Astrocyte (in vitro differentiated cells and primary cell): Measurements from ENCODE around the gene MYH7B. TPM values are rescaled to one million over a fixed set of nuclear protein-coding genes. Genes with fewer than 3 reads are reported as not detected.
A peak's percentile ranks its signal among the peaks of the same experiment; 100 is the strongest.

Source experiments
- DNase-seq: peaks from one replicate; pipeline ENCODE4 v3.0.0-alpha.2; 2010; ENCODE audit warnings: low read depth
- FAIRE-seq: peaks from 2 replicates; lab custom pipeline; 2011; peaks lifted over from hg19 to GRCh38; lab: Jason Lieb, UNC
- H2AFZ ChIP-seq: 2 replicates; pipeline ENCODE4 v1.6.0; 2012; ENCODE audit warnings: low read depth, low read length, inconsistent platforms
- H3K27ac ChIP-seq: 2 replicates; pipeline ENCODE4 v1.5.1; 2011; ENCODE audit warnings: low read depth, low read length, inconsistent platforms
- H3K27me3 ChIP-seq: 2 replicates; pipeline ENCODE4 v1.6.0; 2011; ENCODE audit warnings: low read length, inconsistent platforms; ENCODE audit not compliant: insufficient read depth
- H3K36me3 ChIP-seq: 2 replicates; pipeline ENCODE4 v1.5.1; 2011; ENCODE audit warnings: low read length, inconsistent platforms; ENCODE audit not compliant: insufficient read depth
- H3K4me1 ChIP-seq: 2 replicates; pipeline ENCODE4 v1.5.1; 2011; ENCODE audit warnings: low read length, inconsistent platforms; ENCODE audit not compliant: insufficient read depth
- H3K4me2 ChIP-seq: 2 replicates; pipeline ENCODE4 v1.6.0; 2012; ENCODE audit warnings: low read length, inconsistent platforms
- H3K4me3 ChIP-seq: 2 replicates; pipeline ENCODE4 v1.5.1; 2011; ENCODE audit warnings: low read depth, mild to moderate bottlenecking, low read length, inconsistent platforms; ENCODE audit not compliant: insufficient read depth
- H3K79me2 ChIP-seq: 2 replicates; pipeline ENCODE4 v1.6.0; 2012; ENCODE audit warnings: mild to moderate bottlenecking, low read length, inconsistent platforms; ENCODE audit not compliant: insufficient read depth
- H3K9ac ChIP-seq: 2 replicates; pipeline ENCODE4 v1.6.0; 2012; ENCODE audit warnings: mild to moderate bottlenecking, low read length, inconsistent platforms
- H3K9me3 ChIP-seq: 2 replicates; pipeline ENCODE4 v1.5.1; 2012; ENCODE audit warnings: low read depth, mild to moderate bottlenecking, low read length, inconsistent platforms; ENCODE audit not compliant: insufficient read depth
- H4K20me1 ChIP-seq: 2 replicates; pipeline ENCODE4 v1.6.0; 2012; ENCODE audit warnings: low read length, inconsistent platforms; ENCODE audit not compliant: insufficient read depth
- H3K27ac Mint-ChIP-seq: one replicate; pipeline ENCODE4 v1.8.0; 2021; ENCODE audit warnings: mild to moderate bottlenecking, mixed read lengths; ENCODE audit not compliant: unreplicated experiment
- H3K27me3 Mint-ChIP-seq: one replicate; pipeline ENCODE4 v1.8.0; 2021; ENCODE audit warnings: low read depth, mixed read lengths; ENCODE audit not compliant: unreplicated experiment
- H3K36me3 Mint-ChIP-seq: one replicate; pipeline ENCODE4 v1.8.0; 2021; ENCODE audit warnings: low read depth, mixed read lengths; ENCODE audit not compliant: unreplicated experiment
- H3K4me1 Mint-ChIP-seq: one replicate; pipeline ENCODE4 v1.8.0; 2021; ENCODE audit warnings: low read depth, mixed read lengths; ENCODE audit not compliant: unreplicated experiment
- H3K4me3 Mint-ChIP-seq: one replicate; pipeline ENCODE4 v1.8.0; 2021; ENCODE audit warnings: mild to moderate bottlenecking, moderate library complexity, mixed read lengths; ENCODE audit not compliant: unreplicated experiment
- H3K9me3 Mint-ChIP-seq: one replicate; pipeline ENCODE4 v1.8.0; 2021; ENCODE audit warnings: mild to moderate bottlenecking, mixed read lengths; ENCODE audit not compliant: unreplicated experiment
- CTCF ChIP-seq: IDR thresholded peaks from 2 replicates; pipeline ENCODE4 v1.5.1; 2011; ENCODE audit warnings: low read depth, mild to moderate bottlenecking, inconsistent platforms, low read length, moderate library complexity; ENCODE audit not compliant: insufficient read depth
- EZH2 ChIP-seq: IDR thresholded peaks from 2 replicates; pipeline ENCODE4 v1.6.1; 2012; ENCODE audit warnings: mild to moderate bottlenecking, low read length, inconsistent platforms; ENCODE audit not compliant: insufficient read depth
- total RNA-seq: library from RNA; stranded (reverse); gene quantifications from 2 replicates; pipeline ENCODE4 v1.2.1, GENCODE V29; 2021

Gene MYH7B
- total RNA-seq, 1 donor from 2014 or later: 0.11 TPM

DNA sequence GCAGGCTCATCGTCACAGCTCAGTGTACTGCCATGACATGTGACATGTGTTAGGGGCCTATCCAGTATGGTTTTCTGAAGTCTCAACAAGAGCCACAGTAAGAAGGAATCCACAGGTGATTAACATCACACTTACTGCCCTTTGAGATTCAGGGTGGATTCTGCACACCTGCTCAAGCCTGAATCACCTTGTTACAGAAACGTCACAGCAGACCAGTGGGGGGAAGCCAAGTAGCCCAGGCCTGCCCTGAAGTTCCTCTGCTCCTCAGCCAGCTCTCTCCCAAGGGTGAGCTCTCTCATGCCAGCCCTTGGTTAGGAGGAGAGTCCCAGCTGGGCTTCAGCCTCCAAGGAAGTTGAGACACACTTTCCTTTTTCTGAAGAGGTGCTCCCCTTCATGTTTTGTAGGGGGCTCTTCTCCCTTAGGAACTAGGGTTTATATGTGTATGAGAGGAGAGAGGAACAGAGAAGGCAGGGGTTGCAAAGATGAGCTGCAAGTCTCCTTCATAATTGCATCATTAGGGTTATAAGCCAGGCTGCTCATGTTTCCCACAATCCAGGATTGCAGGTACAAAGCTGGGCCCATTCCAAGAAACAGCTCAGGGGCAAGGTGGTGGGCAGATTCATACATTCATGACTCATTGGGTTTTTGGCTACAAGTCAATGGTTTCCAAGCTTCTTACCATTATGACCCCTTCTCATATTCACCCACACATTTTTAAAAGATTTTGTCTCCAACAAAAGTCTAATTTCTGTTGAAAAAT, 11.7 kb upstream of the MYH7B start:
- Mint-ChIP-seq H3K27ac (no peak overlapping the region), H3K4me1 (peaks cover 25% of the 10 kb centered on the region), H3K36me3 (peaks cover 24% of the 10 kb centered on the region), H3K4me3 (no peak overlapping the region), H3K9me3 (no peaks in the 10 kb centered on the region), H3K27me3 (no peaks in the 10 kb centered on the region)
- peaks cover 6% of the 10 kb centered on the region for H3K4me1 ChIP-seq
- FAIRE-seq (no peak), DNase-seq (peak; percentile 34)
- no peaks in the 10 kb centered on the region for H3K27me3 ChIP-seq
- no peak overlapping the region for H2AFZ ChIP-seq
- no peak overlapping the region for H3K4me3 ChIP-seq
- H3K36me3 ChIP-seq: peaks cover 32% of the 10 kb centered on the region
- no peaks in the 10 kb centered on the region for H3K9me3 ChIP-seq
- no peak overlapping the region for H3K4me2 ChIP-seq
- H3K79me2 ChIP-seq: no peaks in the 10 kb centered on the region
- no peak overlapping the region for H3K9ac ChIP-seq
- no peaks in the 10 kb centered on the region for H4K20me1 ChIP-seq
- TF ChIP-seq EZH2: no peak
- no peak for TF ChIP-seq CTCF
- H3K27ac ChIP-seq: no peak overlapping the region

DNA sequence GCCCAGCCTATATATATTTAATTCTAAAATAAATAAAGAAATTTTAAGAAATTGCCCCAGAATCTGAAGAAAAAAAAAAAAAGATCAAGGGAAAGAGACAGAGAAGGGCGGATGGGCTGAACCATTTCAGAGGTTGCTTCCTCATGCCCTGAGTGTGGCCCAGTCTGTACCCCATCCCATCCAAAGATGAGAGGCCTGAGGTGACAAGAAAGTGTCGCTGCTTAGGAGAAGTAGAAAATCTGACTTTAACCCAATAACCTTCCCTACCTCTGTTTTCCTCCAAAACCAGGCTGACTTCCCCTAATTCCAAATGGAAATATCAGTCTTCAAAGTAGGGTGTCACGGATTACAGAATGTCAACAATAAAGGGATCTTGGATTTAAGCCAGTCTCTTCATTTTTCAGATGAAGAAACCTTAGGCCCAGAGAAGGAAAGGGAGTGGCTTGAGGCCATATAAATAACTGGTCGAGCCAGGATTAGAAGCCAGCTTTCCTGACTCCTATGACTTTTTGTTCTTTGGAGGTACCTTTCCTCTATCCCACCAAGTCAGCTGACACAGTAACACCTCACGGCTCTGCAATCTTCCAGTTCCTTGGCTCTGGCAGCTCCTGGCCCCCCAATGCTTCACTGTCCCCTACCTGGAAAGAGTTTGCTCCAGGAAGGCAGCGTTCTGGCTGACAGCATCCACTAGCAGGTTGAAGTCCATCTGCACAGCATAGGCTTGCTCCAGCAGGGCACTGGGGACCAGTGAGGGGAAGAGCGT, 10.2 kb upstream of the MYH7B start:
- H3K79me2 ChIP-seq: no peaks in the 10 kb centered on the region
- TF ChIP-seq CTCF (no peak), EZH2 (no peak)
- H3K9me3 Mint-ChIP-seq: no peaks in the 10 kb centered on the region
- no peaks in the 10 kb centered on the region for H3K9me3 ChIP-seq
- H3K27me3 ChIP-seq: no peaks in the 10 kb centered on the region
- no peak overlapping the region for H3K4me2 ChIP-seq
- H2AFZ ChIP-seq: no peak overlapping the region
- H3K27ac Mint-ChIP-seq: no peak overlapping the region
- no peak overlapping the region for H3K27ac ChIP-seq
- H3K4me3 ChIP-seq: no peak overlapping the region
- H3K4me3 Mint-ChIP-seq: no peak overlapping the region
- DNase-seq: no peak
- H3K4me1 ChIP-seq: peaks cover 6% of the 10 kb centered on the region
- H3K4me1 Mint-ChIP-seq: peaks cover 29% of the 10 kb centered on the region
- H3K36me3 Mint-ChIP-seq: peaks cover 24% of the 10 kb centered on the region
- no peak overlapping the region for H3K9ac ChIP-seq
- H3K36me3 ChIP-seq: peaks cover 35% of the 10 kb centered on the region
- no peaks in the 10 kb centered on the region for H4K20me1 ChIP-seq
- FAIRE-seq: no peak
- no peaks in the 10 kb centered on the region for H3K27me3 Mint-ChIP-seq
